Measurements from ENCODE around the gene CELF5.

CELF5 gene

GRCh38 chr19:3245050-3245449 is 20.6 kb downstream of the CELF5 start:
- DNase-seq = no peak

- DNase-seq = no peak
These were observed 24.4 kb downstream of the CELF5 start for GRCh38 chr19:3248728-3249326.

- DNase-seq = no peak
These were observed 24.9 kb downstream of the CELF5 start for GRCh38 chr19:3249408-3249807.

GRCh38 chr19:3250675-3251074 is 26.2 kb downstream of the CELF5 start:
- no peak for DNase-seq

- no peak for DNase-seq
These were observed 26.8 kb downstream of the CELF5 start for GRCh38 chr19:3251229-3251628.

- DNase-seq = no peak
These were observed 28.2 kb downstream of the CELF5 start for GRCh38 chr19:3252650-3253049.

GRCh38 chr19:3253270-3253669 is 28.8 kb downstream of the CELF5 start:
- DNase-seq = no peak

GRCh38 chr19:3254520-3254919 is 30.1 kb downstream of the CELF5 start:
- DNase-seq = no peak

- no peak for DNase-seq
These were observed 32.6 kb downstream of the CELF5 start for GRCh38 chr19:3257071-3257470.

- DNase-seq = no peak
These were observed 37.9 kb downstream of the CELF5 start for GRCh38 chr19:3262362-3262761.

- DNase-seq = no peak
These were observed 39.4 kb downstream of the CELF5 start for GRCh38 chr19:3263866-3264265.

- no peak for DNase-seq
These were observed 41.0 kb downstream of the CELF5 start for GRCh38 chr19:3265432-3265831.

GRCh38 chr19:3266092-3266693 is 41.7 kb downstream of the CELF5 start:
- DNase-seq = no peak

GRCh38 chr19:3266792-3267514 is 42.5 kb downstream of the CELF5 start:
- DNase-seq = no peak

- DNase-seq = no peak
These were observed 43.9 kb downstream of the CELF5 start for GRCh38 chr19:3268326-3268725.

GRCh38 chr19:3268763-3269162 is 44.3 kb downstream of the CELF5 start:
- DNase-seq = no peak

- no peak for DNase-seq
These were observed 45.6 kb downstream of the CELF5 start for GRCh38 chr19:3269916-3270671.

- peak; percentile 78 for DNase-seq
These were observed 46.4 kb downstream of the CELF5 start for GRCh38 chr19:3270902-3271301.

GRCh38 chr19:3272401-3272931 is 48.0 kb downstream of the CELF5 start:
- no peak for DNase-seq

GRCh38 chr19:3272952-3273351 is 48.5 kb downstream of the CELF5 start:
- no peak for DNase-seq

GRCh38 chr19:3274245-3274941 is 49.9 kb downstream of the CELF5 start:
- DNase-seq = no peak

GRCh38 chr19:3274942-3275582 is 50.6 kb downstream of the CELF5 start:
- peak; percentile 22 for DNase-seq

Data from NCI-H748 treated with DMSO at 0.1 percent for 48 hours (cell line).